Chondrocyte (in vitro differentiated cells): ENCODE data around the gene CTDSP2. TPM values are rescaled to one million over a fixed set of nuclear protein-coding genes. Genes with fewer than 3 reads are reported as not detected.

ENCODE experiments used
- DNase-seq: peaks from one replicate; pipeline ENCODE4 v3.0.0; 2021; ENCODE audit warnings: mixed read lengths, low spot score
- H3K27ac Mint-ChIP-seq: one replicate; pipeline ENCODE4 v1.8.0; 2021; ENCODE audit warnings: mild to moderate bottlenecking, moderate library complexity, mixed read lengths; ENCODE audit not compliant: unreplicated experiment
- H3K27me3 Mint-ChIP-seq: 2 replicates; pipeline ENCODE4 v1.8.0; 2021; ENCODE audit warnings: low read depth, mixed read lengths
- H3K36me3 Mint-ChIP-seq: 2 replicates; pipeline ENCODE4 v1.8.0; 2021; ENCODE audit warnings: low read depth, mixed read lengths
- H3K4me1 Mint-ChIP-seq: 2 replicates; pipeline ENCODE4 v1.8.0; 2021; ENCODE audit warnings: low read depth, mild to moderate bottlenecking, mixed read lengths
- H3K4me3 Mint-ChIP-seq: one replicate; pipeline ENCODE4 v1.8.0; 2021; ENCODE audit warnings: mild to moderate bottlenecking, moderate library complexity, mixed read lengths; ENCODE audit not compliant: unreplicated experiment
- H3K9me3 Mint-ChIP-seq: 2 replicates; pipeline ENCODE4 v1.8.0; 2021; ENCODE audit warnings: low read depth, mixed read lengths
- total RNA-seq: library from RNA; stranded (reverse); gene quantifications from 3 replicates; pipeline ENCODE4 v1.2.1, GENCODE V29; 2021
- TF ChIP-seq, protein P1 (sequence below): fragments of 200-600 bp; sonication (generic); IDR thresholded peaks from 2 replicates; pipeline ENCODE4 v1.5.0; 2021; ENCODE audit warnings: antibody characterized with exemption, mild to moderate bottlenecking, moderate library complexity

Gene CTDSP2
- total RNA-seq, 1 donor from 2014 or later, result 113 TPM

DNA sequence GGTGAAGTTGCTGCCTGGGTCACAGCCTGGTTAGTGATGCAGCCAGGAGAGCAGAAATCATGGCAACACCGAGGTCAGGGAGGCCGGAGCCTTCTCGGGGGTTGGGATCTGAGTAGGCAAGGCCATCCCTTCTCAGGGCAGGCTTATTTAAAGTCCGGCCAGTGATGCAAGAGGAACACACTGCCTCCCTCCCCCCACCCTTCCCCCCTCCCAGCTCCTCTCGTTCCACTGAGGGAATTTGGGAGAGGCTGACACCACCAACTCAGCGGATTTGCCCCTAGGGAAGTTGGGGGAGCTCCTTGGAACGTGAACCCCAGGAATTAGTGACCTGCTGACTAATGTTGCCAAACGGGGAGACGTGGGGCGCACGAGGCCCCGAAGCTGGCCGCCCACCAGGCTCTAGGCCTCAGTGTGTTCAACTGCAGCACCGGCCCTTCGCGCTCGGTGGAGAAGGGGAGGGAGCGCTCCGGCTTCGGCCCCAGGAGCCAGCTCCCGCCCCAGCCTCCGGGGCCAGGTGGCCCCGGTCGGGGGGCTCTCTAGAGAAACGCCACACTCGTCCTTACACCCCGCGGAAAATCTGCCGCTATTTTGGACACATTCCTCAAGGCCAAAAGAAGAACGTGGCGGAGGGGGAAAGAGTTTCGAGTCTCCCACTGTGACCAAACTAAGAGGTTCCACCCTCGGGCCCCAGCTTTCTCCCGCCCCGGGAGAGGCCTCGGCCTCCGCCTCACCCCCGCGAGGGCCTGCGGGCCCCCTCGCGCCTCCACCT is 1.6 kb downstream of the CTDSP2 start:
- no peaks in the 10 kb centered on the region for H3K27me3 Mint-ChIP-seq
- no peaks in the 10 kb centered on the region for H3K36me3 Mint-ChIP-seq
- DNase-seq, result no peak
- peak overlapping the region; percentile 94 for H3K27ac Mint-ChIP-seq
- peaks cover 54% of the 10 kb centered on the region for H3K4me1 Mint-ChIP-seq
- peak overlapping the region; percentile 78 for H3K4me3 Mint-ChIP-seq
- no peaks in the 10 kb centered on the region for H3K9me3 Mint-ChIP-seq
- TF ChIP-seq, protein P1, sequence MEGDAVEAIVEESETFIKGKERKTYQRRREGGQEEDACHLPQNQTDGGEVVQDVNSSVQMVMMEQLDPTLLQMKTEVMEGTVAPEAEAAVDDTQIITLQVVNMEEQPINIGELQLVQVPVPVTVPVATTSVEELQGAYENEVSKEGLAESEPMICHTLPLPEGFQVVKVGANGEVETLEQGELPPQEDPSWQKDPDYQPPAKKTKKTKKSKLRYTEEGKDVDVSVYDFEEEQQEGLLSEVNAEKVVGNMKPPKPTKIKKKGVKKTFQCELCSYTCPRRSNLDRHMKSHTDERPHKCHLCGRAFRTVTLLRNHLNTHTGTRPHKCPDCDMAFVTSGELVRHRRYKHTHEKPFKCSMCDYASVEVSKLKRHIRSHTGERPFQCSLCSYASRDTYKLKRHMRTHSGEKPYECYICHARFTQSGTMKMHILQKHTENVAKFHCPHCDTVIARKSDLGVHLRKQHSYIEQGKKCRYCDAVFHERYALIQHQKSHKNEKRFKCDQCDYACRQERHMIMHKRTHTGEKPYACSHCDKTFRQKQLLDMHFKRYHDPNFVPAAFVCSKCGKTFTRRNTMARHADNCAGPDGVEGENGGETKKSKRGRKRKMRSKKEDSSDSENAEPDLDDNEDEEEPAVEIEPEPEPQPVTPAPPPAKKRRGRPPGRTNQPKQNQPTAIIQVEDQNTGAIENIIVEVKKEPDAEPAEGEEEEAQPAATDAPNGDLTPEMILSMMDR, result no peak

DNA sequence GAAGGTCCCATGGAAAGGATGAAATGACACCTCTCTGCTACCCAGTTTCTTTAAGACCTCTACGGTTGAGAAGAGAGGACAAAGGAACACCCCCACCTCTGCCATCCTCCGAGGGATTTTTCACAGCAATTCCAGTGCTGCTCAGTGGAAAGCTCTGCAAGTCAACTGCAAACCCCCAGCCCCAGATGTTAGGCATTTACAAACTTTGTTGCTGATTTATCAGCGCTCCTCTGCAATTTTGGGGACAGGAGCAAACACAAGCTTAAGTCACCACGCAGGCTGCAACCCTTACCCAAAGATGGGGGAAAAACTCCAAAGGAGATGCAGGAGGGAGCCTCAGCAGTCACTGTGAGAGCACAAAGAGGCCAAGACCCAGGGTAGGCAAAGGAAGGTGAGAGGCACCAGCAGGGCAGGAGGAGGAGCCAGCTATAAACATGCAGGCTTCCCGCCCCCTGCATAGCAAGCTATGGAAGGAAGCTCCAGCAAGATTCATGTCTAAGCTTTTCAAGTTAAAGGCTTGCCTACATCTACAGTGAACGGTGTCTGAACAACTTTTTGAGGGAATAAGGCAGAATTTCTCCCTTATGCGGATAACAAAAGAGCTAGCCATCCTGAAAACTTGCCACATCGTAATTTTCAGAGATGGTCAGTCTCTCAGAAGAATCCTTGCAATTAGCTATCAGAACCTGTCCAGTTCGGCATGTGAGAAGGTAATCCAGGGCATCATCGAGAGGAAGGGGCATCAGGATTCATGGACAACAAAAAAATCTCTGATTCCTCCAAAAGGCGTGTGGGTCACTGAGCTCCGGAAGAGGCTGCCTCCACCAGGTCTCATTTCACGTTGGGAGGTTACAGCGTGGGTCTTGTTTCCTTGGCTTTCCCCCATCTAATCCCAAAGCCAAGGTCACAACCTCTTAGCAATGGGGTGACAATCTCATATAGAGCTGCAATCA is 3.9 kb downstream of the CTDSP2 start:
- Mint-ChIP-seq H3K27me3 (no peaks in the 10 kb centered on the region), H3K4me1 (peaks cover 73% of the 10 kb centered on the region), H3K36me3 (no peaks in the 10 kb centered on the region), H3K27ac (peak overlapping the region; percentile 94), H3K4me3 (peak overlapping the region; percentile 78), H3K9me3 (no peaks in the 10 kb centered on the region)
- DNase-seq, result no peak
- TF ChIP-seq, protein P1, result no peak

DNA sequence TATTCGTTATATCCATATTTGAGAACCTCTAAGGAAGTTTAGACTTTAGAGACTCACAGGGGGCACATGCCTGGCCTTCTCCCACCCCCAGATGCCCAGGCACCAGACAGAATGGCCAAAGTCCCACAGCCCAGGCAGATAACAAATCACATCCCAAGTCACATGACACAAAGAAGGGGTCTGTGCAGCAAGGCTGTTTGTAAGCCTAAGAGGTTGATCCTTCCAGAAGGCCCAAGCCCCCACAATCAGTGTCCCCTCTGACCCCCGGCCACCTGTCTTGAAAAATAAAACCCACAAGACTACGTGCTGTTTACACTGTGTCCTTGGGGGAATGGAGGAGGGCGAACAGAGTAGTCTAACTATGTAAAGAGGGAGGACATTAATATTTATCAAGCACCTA is 5.1 kb downstream of the CTDSP2 start:
- no peaks in the 10 kb centered on the region for H3K36me3 Mint-ChIP-seq
- peak overlapping the region; percentile 34 for H3K27ac Mint-ChIP-seq
- DNase-seq, result no peak
- TF ChIP-seq, protein P1, result no peak
- no peaks in the 10 kb centered on the region for H3K9me3 Mint-ChIP-seq
- H3K4me3 Mint-ChIP-seq, result no peak overlapping the region
- H3K4me1 Mint-ChIP-seq, result peaks cover 80% of the 10 kb centered on the region
- H3K27me3 Mint-ChIP-seq, result no peaks in the 10 kb centered on the region

DNA sequence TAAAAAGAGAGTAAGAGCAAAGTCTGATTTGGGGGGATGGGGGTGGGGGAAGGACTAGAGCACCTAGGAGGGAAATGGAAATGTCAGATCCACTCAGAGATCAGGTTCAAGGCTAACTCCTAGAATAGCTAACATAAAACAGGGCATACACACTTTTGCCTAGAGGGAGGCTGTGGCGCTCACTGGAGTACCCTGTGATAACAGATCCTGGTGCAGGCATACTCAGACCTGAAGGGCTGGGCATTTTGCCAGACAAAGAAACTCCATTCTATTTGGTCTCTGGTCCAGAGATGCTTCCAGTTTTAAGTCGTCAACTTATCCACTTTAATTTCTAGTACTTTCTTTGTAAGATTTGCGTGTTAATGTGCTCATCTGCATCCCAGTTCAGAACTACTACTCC is 5.8 kb downstream of the CTDSP2 start:
- no peak for DNase-seq
- H3K36me3 Mint-ChIP-seq, result no peaks in the 10 kb centered on the region
- peak overlapping the region; percentile 34 for H3K27ac Mint-ChIP-seq
- H3K27me3 Mint-ChIP-seq, result no peaks in the 10 kb centered on the region
- no peak overlapping the region for H3K4me3 Mint-ChIP-seq
- TF ChIP-seq, protein P1, result no peak
- peaks cover 87% of the 10 kb centered on the region for H3K4me1 Mint-ChIP-seq
- H3K9me3 Mint-ChIP-seq, result no peaks in the 10 kb centered on the region

DNA sequence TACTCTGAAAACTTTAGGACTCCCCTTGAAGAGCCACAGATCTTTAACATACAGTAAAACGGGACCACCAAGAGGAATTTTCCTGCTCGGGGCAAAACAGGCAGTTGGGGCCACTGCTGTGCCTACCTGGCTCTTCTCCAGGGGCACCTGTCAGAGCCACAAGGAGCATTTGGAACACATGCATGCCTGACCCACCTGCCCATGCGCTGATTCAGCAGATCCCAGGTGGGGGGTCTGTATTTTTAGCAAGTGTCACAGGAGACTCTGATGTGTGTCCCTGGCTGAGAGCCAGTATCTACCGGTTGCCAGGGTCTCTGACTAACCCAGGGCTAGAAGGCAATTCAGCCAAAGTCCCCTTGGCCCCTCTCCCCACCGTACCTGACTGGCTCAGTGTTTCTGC is 6.5 kb downstream of the CTDSP2 start:
- DNase-seq, result no peak
- TF ChIP-seq, protein P1, result no peak
- H3K36me3 Mint-ChIP-seq, result no peaks in the 10 kb centered on the region
- peak overlapping the region; percentile 8 for H3K27ac Mint-ChIP-seq
- peaks cover 95% of the 10 kb centered on the region for H3K4me1 Mint-ChIP-seq
- H3K9me3 Mint-ChIP-seq, result no peaks in the 10 kb centered on the region
- no peak overlapping the region for H3K4me3 Mint-ChIP-seq
- no peaks in the 10 kb centered on the region for H3K27me3 Mint-ChIP-seq
